Hepatocyte (in vitro differentiated cells): ENCODE measurements around the gene UBR3. TPM values are rescaled to one million over a fixed set of nuclear protein-coding genes. Genes with fewer than 3 reads are reported as not detected.

Experiments used
- DNase-seq: peaks from one replicate; pipeline ENCODE4 v3.0.0-alpha.2; 2016; ENCODE audit warnings: low spot score
- H2AFZ ChIP-seq: fragments of 200-600 bp; sonication (generic); 2 replicates; pipeline ENCODE4 v1.6.0; 2016; ENCODE audit warnings: antibody characterized with exemption, mild to moderate bottlenecking
- H3K27ac ChIP-seq: fragments of 200-600 bp; sonication (generic); 2 replicates; pipeline ENCODE4 v1.5.1; 2016; ENCODE audit warnings: mild to moderate bottlenecking
- H3K27me3 ChIP-seq: fragments of 200-600 bp; sonication (generic); 2 replicates; pipeline ENCODE4 v1.6.1; 2016
- H3K36me3 ChIP-seq: fragments of 200-600 bp; sonication (generic); replicated peaks from 2 replicates; pipeline ENCODE4 v1.5.1; 2016; ENCODE audit warnings: low read depth; ENCODE audit not compliant: insufficient read depth
- H3K4me1 ChIP-seq: fragments of 200-600 bp; sonication (generic); 2 replicates; pipeline ENCODE4 v1.5.1; 2016; ENCODE audit warnings: mild to moderate bottlenecking, moderate library complexity; ENCODE audit not compliant: insufficient read depth
- H3K4me2 ChIP-seq: fragments of 200-600 bp; sonication (generic); 2 replicates; pipeline ENCODE4 v1.6.0; 2016
- H3K4me3 ChIP-seq: fragments of 200-600 bp; sonication (generic); 2 replicates; pipeline ENCODE4 v1.5.1; 2016; ENCODE audit warnings: mild to moderate bottlenecking
- H3K79me2 ChIP-seq: fragments of 200-600 bp; sonication (generic); 2 replicates; pipeline ENCODE4 v1.6.0; 2017; ENCODE audit warnings: mild to moderate bottlenecking
- H3K9me2 ChIP-seq: fragments of 200-600 bp; sonication (generic); replicated peaks from 2 replicates; pipeline ENCODE4 v1.6.0; 2017; ENCODE audit warnings: mild to moderate bottlenecking; ENCODE audit not compliant: insufficient read depth
- H3K9me3 ChIP-seq: fragments of 200-600 bp; sonication (generic); 2 replicates; pipeline ENCODE4 v1.5.1; 2016; ENCODE audit warnings: low read depth, mild to moderate bottlenecking
- H4K20me1 ChIP-seq: fragments of 200-600 bp; sonication (generic); 2 replicates; pipeline ENCODE4 v1.6.0; 2016; ENCODE audit warnings: mild to moderate bottlenecking; ENCODE audit not compliant: insufficient read depth, poor library complexity, severe bottlenecking
- CTCF ChIP-seq: fragments of 200-600 bp; sonication (generic); IDR thresholded peaks from 2 replicates; pipeline ENCODE4 v1.5.1; 2016; ENCODE audit warnings: antibody characterized with exemption, mild to moderate bottlenecking; ENCODE audit not compliant: poor library complexity
- EZH2 ChIP-seq: fragments of 200-600 bp; sonication (generic); IDR thresholded peaks from 2 replicates; pipeline ENCODE4 v1.6.1; 2016; ENCODE audit warnings: antibody characterized with exemption, mild to moderate bottlenecking, borderline replicate concordance
- EZH2phosphoT487 ChIP-seq: fragments of 200-600 bp; sonication (generic); IDR thresholded peaks from one replicate; pipeline ENCODE4 v1.6.1; 2018; ENCODE audit warnings: antibody characterized with exemption, mild to moderate bottlenecking, low read depth, moderate library complexity; ENCODE audit not compliant: unreplicated experiment, severe bottlenecking
- WGBS: methylation state at CpG from one replicate; pipeline ENCODE4 v1.1.6; 2016; ENCODE audit warnings: low lambda C conversion rate; ENCODE audit errors: missing lambda C conversion rate; 5-methylcytosine and 5-hydroxymethylcytosine counted together
- polyA plus RNA-seq: library from polyadenylated mRNA; unstranded; fragments of >200 nt; fragmentation: Nextera tagmentation; extraction: Ambion mirVana; gene quantifications from 2 replicates; pipeline ENCODE4 v1.2.1, GENCODE V29; 2016
- total RNA-seq: library from RNA; depleted of rRNA; stranded (reverse); fragments of >200 nt; gene quantifications from 2 replicates; pipeline ENCODE4 v1.2.3, GENCODE V29; 2014

The UBR3 gene
- total and polyA plus RNA-seq, 2 experiments from 2014 or later = 10.1 to 40.4 TPM

DNA sequence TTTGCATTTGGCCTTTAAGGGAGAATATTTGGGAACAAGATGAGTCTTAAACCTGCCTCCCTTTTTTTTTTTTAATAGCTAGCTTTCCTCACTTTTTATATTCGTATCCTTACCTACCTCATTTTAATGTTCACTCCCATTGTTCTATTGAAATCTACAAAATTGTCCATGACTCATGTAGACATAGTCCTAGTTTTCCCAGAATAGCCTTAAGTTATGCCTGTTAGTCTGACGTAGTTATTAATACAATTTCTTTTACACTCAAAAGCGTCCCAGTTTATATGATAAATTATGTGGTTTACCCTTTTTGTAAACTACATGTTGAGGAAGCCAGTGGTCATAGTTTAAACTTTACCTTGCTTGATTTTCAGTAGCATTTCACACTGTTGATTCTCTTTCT is 73.4 kb downstream of the UBR3 start:
- no peaks in the 10 kb centered on the region for H3K4me1 ChIP-seq
- H4K20me1 ChIP-seq = no peaks in the 10 kb centered on the region

GRCh38 chr2:169906731-169907130 is 79.5 kb downstream of the UBR3 start:
- no peaks in the 10 kb centered on the region for H3K79me2 ChIP-seq
- no peak overlapping the region for H3K4me3 ChIP-seq
- H3K9me2 ChIP-seq = no peaks in the 10 kb centered on the region
- no peaks in the 10 kb centered on the region for H4K20me1 ChIP-seq
- H3K4me2 ChIP-seq = no peak overlapping the region
- TF ChIP-seq CTCF = no peak
- no peak for TF ChIP-seq EZH2phosphoT487
- no peak for TF ChIP-seq EZH2
- H2AFZ ChIP-seq = no peak overlapping the region
- H3K27ac ChIP-seq = no peak overlapping the region
- DNase-seq = no peak
- H3K27me3 ChIP-seq = no peaks in the 10 kb centered on the region
- no peaks in the 10 kb centered on the region for H3K4me1 ChIP-seq
- WGBS = 96% methylated on average over 2 of the region's 2 CpGs
- H3K9me3 ChIP-seq = no peaks in the 10 kb centered on the region
- no peaks in the 10 kb centered on the region for H3K36me3 ChIP-seq

More for the DNA sequence above, 73.4 kb downstream of the UBR3 start:
- Histone ChIP-seq H3K27me3 (no peaks in the 10 kb centered on the region), H3K36me3 (no peaks in the 10 kb centered on the region), H3K9me2 (no peaks in the 10 kb centered on the region), H2AFZ (no peak overlapping the region), H3K4me3 (no peak overlapping the region), H3K27ac (no peak overlapping the region), H3K9me3 (no peaks in the 10 kb centered on the region), H3K79me2 (no peaks in the 10 kb centered on the region), H3K4me2 (no peak overlapping the region)
- TF ChIP-seq EZH2 (no peak), EZH2phosphoT487 (no peak), CTCF (no peak)
- DNase-seq = no peak
- WGBS = 95% methylated on average over 3 of the region's 3 CpGs

- no peaks in the 10 kb centered on the region for H4K20me1 ChIP-seq
- no peaks in the 10 kb centered on the region for H3K79me2 ChIP-seq
- no peak overlapping the region for H3K4me2 ChIP-seq
- H3K27ac ChIP-seq = no peak overlapping the region
- no peak overlapping the region for H2AFZ ChIP-seq
- no peak for DNase-seq
- H3K27me3 ChIP-seq = no peaks in the 10 kb centered on the region
- H3K36me3 ChIP-seq = no peaks in the 10 kb centered on the region
- no peak overlapping the region for H3K4me3 ChIP-seq
- H3K9me2 ChIP-seq = no peaks in the 10 kb centered on the region
- H3K9me3 ChIP-seq = no peaks in the 10 kb centered on the region
- TF ChIP-seq EZH2phosphoT487 (no peak), CTCF (no peak), EZH2 (no peak)
- H3K4me1 ChIP-seq = no peaks in the 10 kb centered on the region
These were observed 82.1 kb downstream of the UBR3 start for GRCh38 chr2:169909376-169909775.
